Activated naive CD8-positive, alpha-beta T cell (primary cell): ENCODE results near the gene ZNF492.
"Not testable (repeated sequence)": the region's sequence is repeated elsewhere in the genome, so short reads cannot be mapped to it uniquely, and the experiment has no call there.

ENCODE experiments used
- H3K27ac Mint-ChIP-seq: one replicate; pipeline ENCODE4 v1.8.0; 2021; ENCODE audit warnings: mixed read lengths
- H3K27me3 Mint-ChIP-seq: one replicate; pipeline ENCODE4 v1.8.0; 2021; ENCODE audit warnings: mixed read lengths
- H3K36me3 Mint-ChIP-seq: one replicate; pipeline ENCODE4 v1.8.0; 2021; ENCODE audit warnings: mixed read lengths
- H3K4me1 Mint-ChIP-seq: one replicate; pipeline ENCODE4 v1.8.0; 2021; ENCODE audit warnings: low read depth, mixed read lengths
- H3K4me3 Mint-ChIP-seq: one replicate; pipeline ENCODE4 v1.8.0; 2021; ENCODE audit warnings: mild to moderate bottlenecking, mixed read lengths
- H3K9me3 Mint-ChIP-seq: one replicate; pipeline ENCODE4 v1.8.0; 2021; ENCODE audit warnings: low read depth, mixed read lengths

Gene ZNF492

DNA sequence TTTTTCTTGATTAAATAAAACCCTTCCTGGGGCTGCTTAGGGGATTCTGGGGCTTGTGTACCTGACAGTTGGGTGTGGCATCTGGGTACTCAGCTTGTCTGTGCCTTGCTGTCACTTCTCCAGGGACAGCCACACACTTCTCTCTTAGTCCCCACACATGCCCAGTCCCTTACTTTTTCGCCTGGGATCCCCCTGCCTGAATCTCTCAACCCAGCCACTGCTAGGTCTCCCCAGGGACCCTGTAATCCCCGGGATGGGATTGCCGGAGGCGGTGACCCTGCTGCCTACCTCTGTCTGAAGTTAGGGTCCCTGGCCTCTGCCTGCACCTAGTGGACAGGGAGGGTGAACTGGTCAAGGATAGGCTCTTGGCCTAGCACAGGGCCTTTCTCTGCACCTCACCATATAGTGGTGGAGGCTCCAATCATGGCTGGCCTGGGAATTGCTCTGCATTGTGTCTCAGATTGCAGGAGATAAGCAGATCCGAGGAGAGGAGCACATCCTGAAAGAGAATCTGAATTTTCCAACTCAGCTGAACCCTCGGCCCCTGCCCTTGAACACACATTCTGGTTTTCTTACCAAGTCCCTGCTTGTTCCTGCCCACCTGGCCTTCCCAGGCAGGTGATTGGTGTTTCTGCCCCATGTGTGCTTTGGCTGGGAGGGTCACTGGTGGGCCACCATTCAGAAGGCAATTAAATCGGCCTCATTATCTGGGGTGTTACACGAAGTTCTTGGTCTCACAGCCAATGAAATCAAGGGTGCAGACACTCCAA lies 8.7 kb upstream of the ZNF492 start:
- Mint-ChIP-seq H3K9me3 (no peaks in the 10 kb centered on the region), H3K27ac (no peak overlapping the region), H3K4me1 (no peaks in the 10 kb centered on the region), H3K4me3 (no peak overlapping the region), H3K27me3 (peaks cover 7% of the 10 kb centered on the region), H3K36me3 (no peaks in the 10 kb centered on the region)

DNA sequence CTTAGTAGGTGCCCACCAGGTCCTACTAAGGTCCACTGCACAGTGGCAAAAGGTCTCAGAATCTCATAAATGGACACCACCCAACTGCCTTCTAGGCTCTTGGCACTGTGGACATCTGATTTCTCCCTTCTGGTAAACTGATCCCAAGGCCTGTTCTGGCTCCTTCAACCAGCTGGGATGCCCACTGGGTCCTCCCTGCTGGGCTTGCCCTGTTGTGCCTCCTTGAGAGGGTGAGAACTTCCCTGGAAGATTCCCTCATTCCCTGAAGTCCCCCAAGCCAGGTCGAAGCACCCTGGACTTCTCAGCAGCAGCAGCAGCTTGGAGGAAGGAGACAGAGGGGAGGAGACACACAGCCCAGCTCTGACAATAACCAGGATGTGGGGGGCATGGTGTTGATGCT lies 6.6 kb upstream of the ZNF492 start:
- Mint-ChIP-seq H3K27ac (no peak overlapping the region), H3K4me3 (no peak overlapping the region), H3K27me3 (no peaks in the 10 kb centered on the region), H3K36me3 (no peaks in the 10 kb centered on the region), H3K9me3 (no peaks in the 10 kb centered on the region), H3K4me1 (no peaks in the 10 kb centered on the region)

DNA sequence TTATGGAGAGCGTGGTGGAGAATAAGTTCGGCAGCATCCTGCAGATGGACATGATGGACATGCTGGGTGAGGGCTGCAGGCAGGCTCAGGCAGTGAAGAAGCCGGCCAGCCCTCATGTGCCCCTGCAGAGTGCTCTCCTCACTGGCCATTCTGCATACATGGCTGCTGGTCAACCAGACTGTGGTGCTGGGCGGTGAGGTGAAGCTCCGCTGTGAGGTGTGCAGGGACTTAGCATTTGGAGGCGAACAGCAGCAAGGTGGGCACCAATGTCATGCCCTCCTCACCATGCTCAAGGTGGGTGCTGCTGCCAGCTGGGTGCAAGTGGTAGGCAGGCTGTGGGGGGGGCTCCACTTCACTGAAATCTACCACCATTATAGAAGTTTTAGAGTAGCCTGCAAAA lies 5.7 kb upstream of the ZNF492 start:
- Mint-ChIP-seq H3K27ac (no peak overlapping the region), H3K9me3 (no peaks in the 10 kb centered on the region), H3K36me3 (no peaks in the 10 kb centered on the region), H3K27me3 (no peaks in the 10 kb centered on the region), H3K4me3 (no peak overlapping the region), H3K4me1 (no peaks in the 10 kb centered on the region)

DNA sequence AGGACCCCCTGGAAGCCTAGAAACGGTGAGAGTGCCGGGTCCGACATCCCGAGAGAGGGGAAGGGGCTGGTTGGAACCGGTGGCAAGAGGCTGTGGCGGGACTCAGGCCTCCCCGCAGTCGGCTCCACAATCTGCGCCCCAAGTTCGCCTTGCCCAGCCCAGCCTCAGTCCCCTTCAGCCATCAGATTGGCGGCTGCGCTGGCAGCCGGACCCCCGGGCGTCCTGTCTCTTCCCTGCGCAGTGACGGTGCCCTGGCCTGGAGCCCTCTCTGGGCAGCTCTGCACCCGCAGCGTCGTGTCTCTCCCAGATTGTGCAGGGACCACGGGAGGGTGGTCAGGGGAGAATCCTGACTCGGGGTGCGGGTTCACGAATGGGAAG lies 315 bp downstream of the ZNF492 start:
- peak overlapping the region; percentile 68 for H3K27ac Mint-ChIP-seq
- H3K4me1 Mint-ChIP-seq, result peaks cover 5% of the 10 kb centered on the region
- peak overlapping the region; percentile 96 for H3K4me3 Mint-ChIP-seq
- H3K27me3 Mint-ChIP-seq, result no peaks in the 10 kb centered on the region
- H3K36me3 Mint-ChIP-seq, result peaks cover 3% of the 10 kb centered on the region
- no peaks in the 10 kb centered on the region for H3K9me3 Mint-ChIP-seq

DNA sequence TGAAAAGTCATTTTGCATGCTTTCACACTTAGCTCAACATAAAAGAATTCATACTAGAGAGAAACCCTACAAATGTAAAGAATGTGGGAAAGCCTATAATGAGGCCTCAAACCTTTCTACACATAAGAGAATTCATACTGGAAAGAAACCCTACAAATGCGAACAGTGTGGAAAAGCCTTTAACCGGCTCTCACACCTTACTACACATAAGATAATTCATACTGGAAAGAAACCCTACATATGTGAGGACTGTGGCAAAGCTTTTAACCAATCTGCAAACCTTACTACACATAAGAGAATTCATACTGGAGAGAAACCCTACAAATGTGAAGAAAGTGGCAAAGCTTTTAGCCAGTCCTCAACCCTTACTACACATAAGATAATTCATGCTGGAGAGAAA lies 51.4 kb downstream of the ZNF492 start:
- not testable (repeated sequence) for H3K4me1 Mint-ChIP-seq, H3K27me3 Mint-ChIP-seq, H3K27ac Mint-ChIP-seq, H3K4me3 Mint-ChIP-seq
- H3K9me3 Mint-ChIP-seq, result peaks cover 29% of the 10 kb centered on the region
- peaks cover 12% of the 10 kb centered on the region for H3K36me3 Mint-ChIP-seq

GRCh38 chr19:22702661-22703060 lies 68.5 kb downstream of the ZNF492 start:
- not testable (repeated sequence) for H3K4me3 Mint-ChIP-seq, H3K27ac Mint-ChIP-seq, H3K9me3 Mint-ChIP-seq, H3K4me1 Mint-ChIP-seq, H3K27me3 Mint-ChIP-seq, H3K36me3 Mint-ChIP-seq

- not testable (repeated sequence) for H3K27ac Mint-ChIP-seq
Observed at GRCh38 chr19:22703096-22703495, 69.0 kb downstream of the ZNF492 start.

DNA sequence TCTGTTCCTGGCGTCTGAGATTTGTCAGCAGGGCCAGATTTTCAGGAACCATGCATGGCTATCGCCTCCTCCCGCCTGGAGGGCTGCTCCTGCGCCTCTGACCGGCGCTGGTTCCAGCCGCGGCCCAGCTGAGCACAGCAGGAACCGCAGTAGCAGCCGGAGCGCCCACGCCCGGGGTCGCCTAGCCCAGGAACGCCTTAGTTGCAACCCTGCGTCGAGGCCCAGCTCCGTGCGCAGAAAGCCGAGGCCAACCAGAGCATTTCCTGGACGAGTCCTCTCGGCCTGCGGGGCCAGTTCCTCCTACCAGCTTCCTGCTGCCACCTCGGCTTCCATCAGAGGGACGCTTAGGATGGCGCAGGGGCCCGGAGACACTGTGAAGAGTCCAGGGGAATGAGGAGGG lies 74.9 kb downstream of the ZNF492 start:
- no peaks in the 10 kb centered on the region for H3K27me3 Mint-ChIP-seq
- H3K4me1 Mint-ChIP-seq, result no peaks in the 10 kb centered on the region
- no peak overlapping the region for H3K27ac Mint-ChIP-seq
- H3K4me3 Mint-ChIP-seq, result no peak overlapping the region
- H3K36me3 Mint-ChIP-seq, result no peaks in the 10 kb centered on the region
- H3K9me3 Mint-ChIP-seq, result peaks cover 15% of the 10 kb centered on the region

More at GRCh38 chr19:22703096-22703495, 69.0 kb downstream of the ZNF492 start:
- not testable (repeated sequence) for H3K4me3 Mint-ChIP-seq, H3K36me3 Mint-ChIP-seq, H3K27me3 Mint-ChIP-seq, H3K9me3 Mint-ChIP-seq, H3K4me1 Mint-ChIP-seq
